Activated T-helper 2 cell treated with anti-CD3 and anti-CD28 coated beads, Interferon-gamma antibody, Interleukin-2, Interleukin-4, amounts not matched to agents 10 μg/mL and 5 μg/mL and 100 μg/mL, durations not matched to agents 14 hours and 24 hours and 36 hours (primary cell): ENCODE results near the gene PSMC3. TPM values are rescaled to one million over a fixed set of nuclear protein-coding genes. Genes with fewer than 3 reads are reported as not detected.
A peak's percentile ranks its signal among the peaks of the same experiment; 100 is the strongest.

Experiments
- DNase-seq: peaks from one replicate; pipeline ENCODE4 v3.0.0; 2021; ENCODE audit warnings: low spot score
- H3K27ac Mint-ChIP-seq: one replicate; pipeline ENCODE4 v1.8.0; 2021; ENCODE audit warnings: mixed read lengths
- H3K27me3 Mint-ChIP-seq: one replicate; pipeline ENCODE4 v1.8.0; 2021; ENCODE audit warnings: low read depth, mixed read lengths
- H3K36me3 Mint-ChIP-seq: one replicate; pipeline ENCODE4 v1.8.0; 2021; ENCODE audit warnings: low read depth, mixed read lengths
- H3K4me1 Mint-ChIP-seq: one replicate; pipeline ENCODE4 v1.8.0; 2021; ENCODE audit warnings: low read depth, mixed read lengths
- H3K4me3 Mint-ChIP-seq: one replicate; pipeline ENCODE4 v1.8.0; 2021; ENCODE audit warnings: low read depth, mild to moderate bottlenecking, moderate library complexity, mixed read lengths
- H3K9me3 Mint-ChIP-seq: one replicate; pipeline ENCODE4 v1.8.0; 2021; ENCODE audit warnings: mixed read lengths
- intact Hi-C: fragments of 100-400 bp; cut with micrococcal nuclease; formaldehyde crosslinking; loops from one replicate; pipeline ENCODE4 v1.15.1; 2023
- total RNA-seq: library from RNA; stranded (reverse); gene quantifications from 2 replicates; pipeline ENCODE4 v1.2.3, GENCODE V29; 2022

The PSMC3 gene
- total RNA-seq, 1 donor from 2014 or later: 219 TPM

DNA sequence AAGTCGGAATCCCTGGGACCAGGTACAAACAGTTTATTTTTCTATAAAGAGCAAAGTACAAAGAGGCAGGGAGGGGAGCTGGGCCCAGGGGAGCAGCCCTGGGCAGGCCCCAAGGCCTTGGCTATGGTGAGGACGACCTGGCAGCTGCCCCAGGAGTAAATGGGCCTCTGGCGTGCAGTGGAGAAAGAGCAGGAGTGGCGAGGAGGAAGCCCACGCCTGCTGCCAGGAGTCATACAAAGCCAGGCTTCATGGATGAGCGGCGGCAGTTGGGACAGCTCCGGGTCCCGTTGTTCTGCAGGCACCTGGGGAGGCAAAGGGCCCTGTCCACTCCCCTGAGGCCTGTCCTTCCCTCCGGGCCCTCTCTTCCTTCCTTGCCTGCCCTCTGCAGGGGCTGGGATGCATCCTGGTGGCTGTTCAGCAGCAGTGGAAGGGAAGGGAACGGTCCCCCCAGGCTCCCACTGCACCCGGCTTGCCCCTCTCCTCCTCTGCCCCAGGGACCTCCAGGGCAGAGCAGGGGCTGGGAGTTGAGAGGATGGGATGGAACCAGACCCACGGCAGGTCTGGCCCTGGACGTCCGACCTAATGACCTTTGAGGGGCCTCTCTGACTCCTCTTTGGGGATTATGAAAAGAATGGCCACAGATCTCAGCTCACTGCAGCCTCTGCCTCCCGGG lies 11.6 kb upstream of the PSMC3 start:
- no peaks in the 10 kb centered on the region for H3K36me3 Mint-ChIP-seq

DNA sequence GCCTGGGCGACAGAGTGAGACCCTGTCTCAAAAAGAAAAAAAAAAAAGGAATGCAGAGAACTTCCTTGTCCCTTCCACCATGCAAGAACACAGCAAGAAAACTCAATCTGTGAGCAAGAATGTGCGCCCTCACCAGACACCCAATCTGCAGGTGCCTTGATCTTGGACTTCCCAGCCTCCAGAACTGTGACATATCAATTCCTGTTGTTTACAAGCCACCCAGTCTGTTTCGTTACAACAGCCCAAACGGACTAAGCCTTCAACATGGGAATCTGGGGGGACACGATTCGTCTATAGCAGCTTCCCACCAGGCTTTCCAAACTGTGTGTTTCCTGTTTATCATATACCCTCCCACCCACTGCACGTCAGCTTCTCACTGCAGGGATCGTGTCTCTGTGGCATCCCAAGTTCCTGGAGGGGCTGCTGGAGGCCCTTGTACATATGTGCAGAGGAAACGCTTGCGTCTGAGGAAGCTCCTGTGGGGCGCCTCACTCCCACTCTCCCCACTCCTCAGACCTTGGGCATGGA lies 11.0 kb upstream of the PSMC3 start:
- no peak overlapping the region for H3K27ac Mint-ChIP-seq
- no peaks in the 10 kb centered on the region for H3K9me3 Mint-ChIP-seq
- no peaks in the 10 kb centered on the region for H3K27me3 Mint-ChIP-seq
- no peaks in the 10 kb centered on the region for H3K4me1 Mint-ChIP-seq
- no peak for DNase-seq
- H3K36me3 Mint-ChIP-seq: no peaks in the 10 kb centered on the region
- intact Hi-C loops: no loop called here
- H3K4me3 Mint-ChIP-seq: no peak overlapping the region

More for the DNA sequence above, 11.6 kb upstream of the PSMC3 start:
- Mint-ChIP-seq H3K4me1 (no peaks in the 10 kb centered on the region), H3K27ac (no peak overlapping the region), H3K9me3 (no peaks in the 10 kb centered on the region), H3K27me3 (no peaks in the 10 kb centered on the region), H3K4me3 (no peak overlapping the region)
- intact Hi-C loops: no loop called here
- DNase-seq: no peak

DNA sequence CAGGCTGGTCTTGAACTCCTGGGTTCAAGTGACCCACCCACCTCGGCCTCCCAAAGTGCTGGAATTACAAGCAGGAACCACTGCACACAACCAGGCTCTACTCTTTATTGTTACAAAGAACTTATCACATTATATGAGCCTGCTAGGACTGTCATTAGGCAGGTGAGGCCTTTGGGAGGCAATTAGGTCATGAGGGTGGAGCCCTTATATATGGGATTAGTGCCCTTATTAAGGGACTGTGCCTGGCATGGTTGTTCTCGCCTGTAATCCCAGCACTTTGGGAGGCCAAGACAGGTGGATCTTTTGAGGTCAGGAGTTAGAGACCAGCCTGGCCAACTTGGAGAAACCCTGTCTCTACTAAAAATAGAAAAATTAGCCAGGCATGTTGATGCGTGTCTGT lies 10.5 kb upstream of the PSMC3 start:
- Mint-ChIP-seq H3K27me3 (no peaks in the 10 kb centered on the region), H3K4me3 (no peak overlapping the region), H3K9me3 (no peaks in the 10 kb centered on the region), H3K36me3 (no peaks in the 10 kb centered on the region), H3K27ac (no peak overlapping the region), H3K4me1 (no peaks in the 10 kb centered on the region)
- no peak for DNase-seq
- intact Hi-C loops: no loop called here

DNA sequence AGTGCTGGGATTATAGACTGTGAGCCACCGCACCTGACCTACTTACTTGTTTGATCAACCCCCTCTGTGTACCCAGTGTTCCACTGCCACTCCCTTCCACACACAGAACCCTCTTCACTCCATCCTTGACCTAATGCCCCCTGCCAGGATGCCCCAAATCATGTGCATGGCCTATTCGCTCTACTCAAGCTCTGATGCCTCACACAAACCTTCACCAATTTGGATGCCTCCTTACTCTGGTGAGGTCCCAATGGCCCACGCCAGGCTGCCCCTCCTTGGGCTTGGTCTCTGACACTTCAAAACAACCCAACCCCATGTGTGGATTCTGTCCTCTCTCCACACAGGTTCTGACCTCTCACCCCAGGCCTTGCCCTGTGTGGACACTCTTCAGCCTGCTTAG lies 9.4 kb upstream of the PSMC3 start:
- no peak overlapping the region for H3K27ac Mint-ChIP-seq

DNA sequence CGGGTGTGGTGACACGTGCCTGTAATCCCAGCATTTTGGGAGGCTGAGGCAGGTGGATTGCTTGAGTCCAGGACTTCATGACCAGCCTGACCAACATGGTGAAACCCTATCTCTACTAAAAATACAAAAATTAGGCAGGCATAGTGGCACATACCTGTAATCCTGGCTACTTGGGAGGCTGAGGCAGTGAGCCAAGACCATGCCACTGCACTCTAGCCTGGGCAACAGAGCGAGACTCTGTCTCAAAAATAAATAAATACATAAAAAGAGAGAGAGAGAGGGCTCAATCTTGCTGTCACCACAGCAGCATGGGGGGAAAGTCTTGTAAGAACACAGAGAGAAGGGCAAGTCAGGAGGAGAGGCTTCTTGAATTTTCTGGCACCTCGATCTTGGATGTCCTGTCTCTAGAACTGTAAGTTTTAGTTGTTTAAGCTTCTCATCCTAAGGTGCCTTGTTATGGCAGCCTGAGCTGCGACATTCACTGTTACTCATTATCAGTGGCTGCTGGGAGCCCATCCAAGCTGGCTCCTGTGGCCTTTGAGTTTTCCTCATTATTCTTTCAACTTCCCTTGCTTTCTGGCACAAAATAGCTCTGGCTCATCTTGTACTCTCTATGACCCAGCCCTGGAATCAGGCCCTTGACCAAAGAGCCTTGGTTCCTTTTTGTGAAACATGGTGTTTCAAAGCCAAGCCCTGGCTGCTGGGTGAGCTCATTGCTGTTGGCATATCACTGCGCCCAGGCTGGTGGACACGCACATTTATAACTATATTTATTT lies 8.0 kb upstream of the PSMC3 start:
- Mint-ChIP-seq H3K36me3 (no peaks in the 10 kb centered on the region), H3K4me1 (peaks cover 2% of the 10 kb centered on the region), H3K27me3 (no peaks in the 10 kb centered on the region), H3K27ac (no peak overlapping the region), H3K9me3 (no peaks in the 10 kb centered on the region), H3K4me3 (no peak overlapping the region)
- no peak for DNase-seq
- intact Hi-C loops: no loop called here

More for the DNA sequence above, 9.4 kb upstream of the PSMC3 start:
- no peaks in the 10 kb centered on the region for H3K27me3 Mint-ChIP-seq
- no peak overlapping the region for H3K4me3 Mint-ChIP-seq
- H3K4me1 Mint-ChIP-seq: peaks cover 1% of the 10 kb centered on the region
- DNase-seq: no peak
- no peaks in the 10 kb centered on the region for H3K36me3 Mint-ChIP-seq
- no peaks in the 10 kb centered on the region for H3K9me3 Mint-ChIP-seq
- intact Hi-C loops: no loop called here

DNA sequence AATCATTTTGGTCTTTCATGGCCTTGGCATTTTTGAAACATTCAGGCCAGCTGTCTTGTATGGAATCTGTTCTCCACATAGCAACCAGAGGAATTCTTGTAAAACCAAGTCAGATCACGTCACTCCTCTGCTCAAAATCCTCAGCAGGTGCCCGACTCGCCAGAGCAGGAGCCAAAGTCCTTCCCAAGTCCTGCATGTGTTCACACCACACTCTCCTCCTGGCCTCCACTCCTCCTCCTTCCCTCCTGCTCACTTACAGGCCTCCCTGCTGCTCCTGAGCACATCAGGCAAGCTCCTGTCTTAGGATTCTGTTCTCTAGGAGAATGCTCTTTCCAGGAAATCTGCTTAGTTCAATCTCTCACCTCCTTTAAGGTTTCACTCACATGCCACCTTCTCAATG lies 6.9 kb upstream of the PSMC3 start:
- H3K36me3 Mint-ChIP-seq: no peaks in the 10 kb centered on the region
- no peak for DNase-seq
- intact Hi-C loops: no loop called here
- H3K4me1 Mint-ChIP-seq: peaks cover 2% of the 10 kb centered on the region
- no peak overlapping the region for H3K4me3 Mint-ChIP-seq
- no peaks in the 10 kb centered on the region for H3K9me3 Mint-ChIP-seq
- H3K27ac Mint-ChIP-seq: no peak overlapping the region
- no peaks in the 10 kb centered on the region for H3K27me3 Mint-ChIP-seq

DNA sequence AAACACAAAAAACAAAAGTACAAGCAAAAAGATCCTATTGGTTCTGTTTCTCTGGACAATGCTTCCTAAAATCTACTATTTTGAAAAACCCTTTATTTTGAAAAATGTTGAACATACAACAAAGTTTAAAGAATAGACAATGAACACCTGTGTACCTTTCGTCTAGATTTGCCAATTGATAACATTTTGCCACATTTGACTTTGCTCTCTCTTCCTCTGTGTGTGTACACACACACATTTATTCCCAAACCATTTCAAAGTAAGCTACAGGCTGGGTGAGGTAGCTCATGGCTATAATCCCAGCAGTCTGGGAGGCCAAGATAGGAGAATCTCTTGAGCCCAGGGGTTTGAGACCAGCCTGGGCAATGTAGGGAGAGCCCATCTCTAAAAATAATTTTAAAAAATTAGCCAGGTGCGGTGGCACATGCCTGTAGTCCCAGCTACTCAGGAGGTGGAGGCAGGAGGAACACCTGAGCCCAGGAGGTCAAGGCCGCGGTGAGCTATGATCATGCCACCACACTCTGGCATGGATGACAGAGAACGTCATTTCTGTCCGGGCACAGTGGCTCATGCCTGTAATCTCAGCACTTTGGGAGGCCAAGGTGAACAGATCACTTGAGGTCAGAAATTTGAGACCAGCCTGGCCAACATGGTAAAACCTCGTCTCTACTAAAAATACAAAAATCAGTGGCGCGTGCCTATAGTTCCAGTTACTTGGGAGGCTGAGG lies 5.3 kb upstream of the PSMC3 start:
- Mint-ChIP-seq H3K27ac (no peak overlapping the region), H3K27me3 (no peaks in the 10 kb centered on the region), H3K9me3 (no peaks in the 10 kb centered on the region), H3K4me3 (no peak overlapping the region), H3K4me1 (peaks cover 6% of the 10 kb centered on the region), H3K36me3 (no peaks in the 10 kb centered on the region)
- no peak for DNase-seq
- intact Hi-C loops: no loop called here

DNA sequence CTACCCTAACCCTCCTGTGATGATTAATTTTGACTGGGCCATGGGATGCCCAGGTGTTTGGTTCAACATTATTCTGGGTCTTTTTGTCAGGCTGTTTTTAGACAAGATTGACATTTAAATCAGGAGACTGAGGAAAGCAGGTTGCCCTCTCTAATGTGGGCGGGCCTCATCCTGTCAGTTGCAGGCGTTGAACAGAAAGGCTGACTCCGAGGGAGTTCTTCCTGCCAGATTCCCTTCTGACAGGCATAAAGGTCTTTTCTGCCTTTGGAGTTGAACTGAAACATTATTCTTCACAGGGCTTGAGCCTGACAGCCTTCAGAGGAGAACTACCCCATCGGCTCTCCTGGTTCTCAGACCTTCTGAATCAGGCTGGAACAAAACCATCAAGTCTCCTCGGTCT lies 4.3 kb upstream of the PSMC3 start:
- intact Hi-C loops: no loop called here
- H3K27ac Mint-ChIP-seq: no peak overlapping the region
- H3K27me3 Mint-ChIP-seq: no peaks in the 10 kb centered on the region
- H3K9me3 Mint-ChIP-seq: no peaks in the 10 kb centered on the region
- no peak overlapping the region for H3K4me3 Mint-ChIP-seq
- peaks cover 8% of the 10 kb centered on the region for H3K36me3 Mint-ChIP-seq
- DNase-seq: no peak
- H3K4me1 Mint-ChIP-seq: peaks cover 6% of the 10 kb centered on the region

DNA sequence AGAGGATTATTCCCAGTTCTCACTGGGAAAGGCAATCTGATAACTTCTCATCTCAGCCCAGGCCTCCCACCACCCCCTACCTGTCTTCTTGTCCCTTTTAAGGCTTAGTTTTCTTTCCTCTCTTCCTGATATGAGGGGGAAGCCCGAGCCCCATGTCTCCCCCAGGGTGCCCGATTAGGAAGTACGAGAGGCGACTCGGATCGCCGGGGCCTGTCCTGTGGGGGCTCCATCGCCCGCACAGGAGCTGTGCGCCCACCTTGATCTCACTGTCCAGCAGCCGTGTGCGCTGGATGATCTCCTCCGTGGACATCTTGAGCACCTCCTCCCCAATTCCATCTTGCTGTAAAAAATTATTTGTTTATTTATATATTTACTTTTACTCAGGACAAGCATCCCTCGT lies 628 bp downstream of the PSMC3 start:
- H3K9me3 Mint-ChIP-seq: no peaks in the 10 kb centered on the region
- H3K4me1 Mint-ChIP-seq: peaks cover 19% of the 10 kb centered on the region
- intact Hi-C loops: loop anchor here (1.0 to 10.0 kb wide), 8 partner anchors 17 to 578 kb away; partner anchors contain the start of genes CELF1, CKAP5, CSTPP1 and FNBP4
- peak overlapping the region; percentile 99 for H3K4me3 Mint-ChIP-seq
- peak overlapping the region; percentile 99 for H3K27ac Mint-ChIP-seq
- DNase-seq: no peak
- H3K36me3 Mint-ChIP-seq: peaks cover 57% of the 10 kb centered on the region
- no peaks in the 10 kb centered on the region for H3K27me3 Mint-ChIP-seq

DNA sequence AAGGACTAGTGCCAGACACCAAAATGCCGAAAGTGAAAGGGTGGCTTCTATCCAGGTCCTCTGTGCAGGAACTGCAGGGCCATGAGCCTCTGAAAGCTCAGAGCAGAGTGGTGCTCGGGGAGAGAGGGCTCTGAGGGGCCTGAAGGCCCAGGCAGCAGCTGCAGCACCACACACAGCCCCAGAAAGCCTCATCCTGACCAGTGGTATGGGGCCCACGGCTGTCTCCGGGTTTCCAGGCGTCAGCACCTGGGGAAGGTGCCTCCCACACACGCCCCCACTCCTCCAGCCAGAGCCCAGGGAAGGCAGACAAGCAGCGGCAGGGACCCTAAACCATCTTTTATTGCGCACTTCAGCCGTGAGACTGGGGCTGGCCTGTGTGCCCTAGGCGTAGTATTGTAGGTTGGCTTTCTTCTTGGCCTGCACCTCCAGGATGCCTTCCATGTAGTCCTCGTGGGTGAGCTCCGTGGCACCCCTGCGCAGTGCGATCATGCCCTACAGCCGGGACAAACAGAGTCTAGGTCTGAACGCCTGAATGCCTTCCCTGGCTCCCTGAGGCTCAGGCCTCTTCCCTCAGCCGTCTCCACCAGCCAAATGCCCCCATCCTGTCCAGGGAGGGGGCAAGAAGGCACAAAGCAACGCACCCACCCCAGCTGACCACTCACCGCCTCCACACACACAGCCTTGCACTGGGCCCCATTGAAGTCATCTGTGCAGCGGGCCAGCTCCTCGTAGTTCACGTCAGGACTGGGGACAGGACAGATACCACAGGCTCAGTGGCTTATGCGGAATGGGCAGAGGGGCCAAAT lies 7.6 kb downstream of the PSMC3 start:
- H3K27me3 Mint-ChIP-seq: no peaks in the 10 kb centered on the region
- no peak overlapping the region for H3K27ac Mint-ChIP-seq
- intact Hi-C loops: no loop called here
- DNase-seq: no peak
- no peaks in the 10 kb centered on the region for H3K9me3 Mint-ChIP-seq
- no peak overlapping the region for H3K4me3 Mint-ChIP-seq
- peaks cover 66% of the 10 kb centered on the region for H3K36me3 Mint-ChIP-seq
- peaks cover 2% of the 10 kb centered on the region for H3K4me1 Mint-ChIP-seq

DNA sequence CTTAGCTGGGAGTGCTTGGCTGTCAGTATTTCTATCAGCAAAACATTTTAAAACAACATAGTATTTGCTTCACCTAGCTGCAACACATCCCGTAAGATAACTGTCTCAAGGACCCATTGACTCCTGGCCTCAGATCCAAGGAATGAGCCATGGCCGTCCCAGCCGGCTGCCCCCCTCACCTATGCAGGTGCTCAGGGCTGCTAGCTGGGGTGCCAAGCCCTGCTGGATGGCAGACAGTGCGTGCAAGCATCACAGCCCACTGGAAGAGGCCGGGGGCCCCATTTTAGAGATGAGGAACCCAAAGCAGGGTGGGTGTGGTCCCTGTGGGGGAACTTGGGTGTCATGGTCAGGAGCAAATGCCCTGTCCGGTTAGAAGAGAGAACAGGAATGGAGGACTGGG lies 8.5 kb downstream of the PSMC3 start:
- Mint-ChIP-seq H3K4me3 (no peak overlapping the region), H3K4me1 (peaks cover 2% of the 10 kb centered on the region), H3K27ac (no peak overlapping the region), H3K36me3 (peaks cover 58% of the 10 kb centered on the region), H3K9me3 (no peaks in the 10 kb centered on the region), H3K27me3 (no peaks in the 10 kb centered on the region)
- intact Hi-C loops: no loop called here
- no peak for DNase-seq

DNA sequence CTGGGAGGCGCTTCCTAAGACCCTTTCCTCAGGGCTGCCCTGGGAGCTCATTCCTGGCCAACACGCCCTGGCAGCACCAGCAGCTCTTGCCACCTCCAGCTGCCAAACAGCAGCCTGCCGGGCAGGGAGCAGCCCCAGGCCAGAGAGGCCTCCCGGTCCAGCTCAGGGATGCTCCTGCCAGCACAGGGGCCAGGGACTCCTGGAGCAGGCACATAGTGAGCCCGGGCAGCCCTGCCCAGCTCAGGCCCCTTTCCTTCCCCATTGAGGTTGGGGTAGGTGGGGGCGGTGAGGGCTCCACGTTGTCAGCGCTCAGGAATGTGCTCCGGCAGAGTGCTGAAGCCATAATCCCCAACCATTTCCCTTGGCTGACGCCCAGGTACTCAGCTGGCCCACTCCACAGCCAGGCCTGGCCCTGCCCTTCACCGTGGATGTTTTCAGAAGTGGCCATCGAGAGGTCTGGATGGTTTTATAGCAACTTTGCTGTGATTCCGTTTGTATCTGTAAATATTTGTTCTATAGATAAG lies 10.2 kb downstream of the PSMC3 start:
- H3K36me3 Mint-ChIP-seq: peaks cover 42% of the 10 kb centered on the region
- H3K4me1 Mint-ChIP-seq: no peaks in the 10 kb centered on the region
- DNase-seq: no peak
- H3K4me3 Mint-ChIP-seq: no peak overlapping the region
- intact Hi-C loops: no loop called here
- no peaks in the 10 kb centered on the region for H3K27me3 Mint-ChIP-seq
- H3K27ac Mint-ChIP-seq: no peak overlapping the region
- no peaks in the 10 kb centered on the region for H3K9me3 Mint-ChIP-seq
